H1 (cell line): ENCODE measurements around the gene NTRK2. TPM values are rescaled to one million over a fixed set of nuclear protein-coding genes. Genes with fewer than 3 reads are reported as not detected.

Source experiments
- CTCF ChIA-PET: fragments of 300-600 bp; sonication (Branson Sonifier 250); formaldehyde crosslinking; loops from one replicate; lab custom pipeline; 2021; ENCODE audit not compliant: partially characterized antibody; lab: Charles Lee
- POLR2A ChIA-PET: fragments of 300-600 bp; sonication (Branson Sonifier 250); formaldehyde crosslinking; loops from one replicate; lab custom pipeline; 2021; ENCODE audit warnings: inconsistent platforms; ENCODE audit not compliant: partially characterized antibody; lab: Charles Lee
- DNase-seq, 2 experiments: peaks; one replicate each; pipeline versions ENCODE4 v3.0.0 to v3.0.0-alpha.2; 2010 to 2022; ENCODE audit warnings: low spot score in 2 of 2, low read depth in 1 of 2, mixed read lengths in 1 of 2
- FAIRE-seq: peaks from 2 replicates; lab custom pipeline; 2011; peaks lifted over from hg19 to GRCh38; lab: Jason Lieb, UNC
- H2AFZ ChIP-seq: 2 replicates; pipeline ENCODE4 v1.8.1; 2012; ENCODE audit warnings: low read length, inconsistent platforms
- H2AK5ac ChIP-seq: 2 replicates; pipeline ENCODE4 v1.6.1; 2013; ENCODE audit warnings: low read depth, low read length
- H2BK120ac ChIP-seq: replicated peaks from 2 replicates; pipeline ENCODE3; 2013; ENCODE audit warnings: low read depth, low read length, inconsistent platforms
- H2BK12ac ChIP-seq: 2 replicates; pipeline ENCODE4 v1.6.1; 2013; ENCODE audit warnings: low read depth, low read length
- H2BK15ac ChIP-seq: 2 replicates; pipeline ENCODE4 v1.6.1; 2013; ENCODE audit warnings: low read length
- H2BK20ac ChIP-seq: 2 replicates; pipeline ENCODE4 v1.6.1; 2013; ENCODE audit warnings: low read length
- H2BK5ac ChIP-seq: 2 replicates; pipeline ENCODE4 v1.6.1; 2013; ENCODE audit warnings: low read depth, low read length
- H3K14ac ChIP-seq: 2 replicates; pipeline ENCODE4 v1.6.1; 2013; ENCODE audit warnings: inconsistent platforms; ENCODE audit not compliant: insufficient read length
- H3K18ac ChIP-seq: 2 replicates; pipeline ENCODE4 v1.6.1; 2013; ENCODE audit warnings: low read length; ENCODE audit errors: extremely low read depth
- H3K23ac ChIP-seq: 2 replicates; pipeline ENCODE4 v1.6.1; 2013; ENCODE audit warnings: inconsistent platforms; ENCODE audit not compliant: insufficient read length
- H3K23me2 ChIP-seq: 2 replicates; pipeline ENCODE4 v1.6.1; 2013; ENCODE audit warnings: low read depth, low read length
- H3K27ac ChIP-seq: 2 replicates; pipeline ENCODE4 v1.6.1; 2011; ENCODE audit warnings: low read depth, low read length, inconsistent platforms
- H3K27me3 ChIP-seq, 4 experiments: replicated peaks in 1 of 4; 1 replicate in 1 of 4; 2 replicates in 3 of 4; pipeline versions ENCODE4 v1.6.1 to v1.8.1; 2011 to 2013; ENCODE audit warnings: low read length in 3 of 4, mild to moderate bottlenecking in 3 of 4, inconsistent platforms in 2 of 4, mixed read lengths in 2 of 4, moderate library complexity in 1 of 4; ENCODE audit not compliant: control insufficient read depth in 3 of 4, insufficient read depth in 3 of 4; ENCODE audit errors: extremely low read depth in 1 of 4
- H3K36me3 ChIP-seq, 4 experiments: 2 replicates each; pipeline versions ENCODE4 v1.6.1 to v1.8.1; 2011 to 2013; ENCODE audit warnings: mild to moderate bottlenecking in 4 of 4, low read length in 3 of 4, moderate library complexity in 2 of 4, control low read depth in 1 of 4, inconsistent platforms in 1 of 4; ENCODE audit not compliant: insufficient read depth in 4 of 4, control insufficient read depth in 2 of 4
- H3K4ac ChIP-seq: replicated peaks from 2 replicates; pipeline ENCODE3; 2013; ENCODE audit warnings: low read length, low read depth, mixed read lengths, inconsistent platforms; ENCODE audit not compliant: insufficient read length
- H3K4me1 ChIP-seq, 4 experiments: replicated peaks in 1 of 4; 1 replicate in 1 of 4; 2 replicates in 3 of 4; pipeline versions ENCODE4 v1.6.1 to v1.8.1; 2011 to 2013; ENCODE audit warnings: low read length in 3 of 4, inconsistent platforms in 2 of 4, mixed read lengths in 1 of 4; ENCODE audit not compliant: insufficient read depth in 4 of 4, control insufficient read depth in 3 of 4
- H3K4me2 ChIP-seq, 2 experiments: 2 replicates each; pipeline versions ENCODE4 v1.6.1 to v1.8.1; 2011 to 2013; ENCODE audit warnings: low read depth in 2 of 2, low read length in 2 of 2, control low read depth in 1 of 2, inconsistent platforms in 1 of 2, mild to moderate bottlenecking in 1 of 2; ENCODE audit not compliant: insufficient read depth in 1 of 2
- H3K4me3 ChIP-seq, 4 experiments: fragments of 200-600, 300-600 bp in 1 of 4; sonication (generic), shearing (Covaris generic), sonication (Bioruptor Twin) in 1 of 4; 2 replicates each; pipeline versions ENCODE4 v1.5.1 to v1.8.1; 2011 to 2016; ENCODE audit warnings: low read length in 4 of 4, low read depth in 3 of 4, control low read depth in 2 of 4, inconsistent platforms in 2 of 4, mild to moderate bottlenecking in 2 of 4, mixed read lengths in 1 of 4, moderate library complexity in 1 of 4; ENCODE audit not compliant: insufficient read depth in 2 of 4; ENCODE audit errors: extremely low read depth in 1 of 4
- H3K56ac ChIP-seq: replicated peaks from 2 replicates; pipeline ENCODE3; 2013; ENCODE audit warnings: low read depth, mild to moderate bottlenecking, mixed read lengths, low read length, inconsistent platforms; ENCODE audit not compliant: insufficient read length
- H3K79me1 ChIP-seq: 2 replicates; pipeline ENCODE4 v1.6.1; 2013; ENCODE audit warnings: low read depth, low read length, control low read depth
- H3K79me2 ChIP-seq, 2 experiments: 2 replicates each; pipeline versions ENCODE4 v1.6.1 to v1.8.1; 2012 to 2013; ENCODE audit warnings: low read length in 2 of 2, mild to moderate bottlenecking in 2 of 2, inconsistent platforms in 1 of 2; ENCODE audit not compliant: insufficient read depth in 2 of 2, control insufficient read depth in 1 of 2
- H3K9ac ChIP-seq, 4 experiments: replicated peaks in 1 of 4; 1 replicate in 1 of 4; 2 replicates in 3 of 4; pipeline versions ENCODE4 v1.6.1 to v1.8.1; 2011 to 2013; ENCODE audit warnings: low read depth in 3 of 4, low read length in 3 of 4, control low read depth in 2 of 4, mild to moderate bottlenecking in 2 of 4, moderate library complexity in 2 of 4, inconsistent platforms in 1 of 4; ENCODE audit errors: extremely low read depth in 1 of 4
- H3K9me3 ChIP-seq, 2 experiments: 2 replicates each; pipeline versions ENCODE4 v1.6.1 to v1.8.1; 2012 to 2013; ENCODE audit warnings: mild to moderate bottlenecking in 2 of 2, moderate library complexity in 2 of 2, control low read depth in 1 of 2, inconsistent platforms in 1 of 2, low read depth in 1 of 2, low read length in 1 of 2, mixed read lengths in 1 of 2; ENCODE audit not compliant: insufficient read depth in 2 of 2
- H4K20me1 ChIP-seq, 2 experiments: replicated peaks in 1 of 2; 2 replicates each; pipeline versions ENCODE3 to v1.8.1; 2011 to 2013; ENCODE audit warnings: inconsistent platforms in 2 of 2, low read length in 2 of 2, mild to moderate bottlenecking in 1 of 2; ENCODE audit not compliant: insufficient read depth in 2 of 2, control insufficient read depth in 1 of 2
- H4K5ac ChIP-seq: 2 replicates; pipeline ENCODE4 v1.6.1; 2013; ENCODE audit warnings: low read length, low read depth, mixed read lengths, inconsistent platforms; ENCODE audit not compliant: insufficient read length
- H4K8ac ChIP-seq: 2 replicates; pipeline ENCODE4 v1.8.0; 2013; ENCODE audit warnings: mild to moderate bottlenecking, moderate library complexity, low read length, inconsistent platforms; ENCODE audit not compliant: insufficient read depth; ENCODE audit errors: extremely low read depth
- H4K91ac ChIP-seq: replicated peaks from 2 replicates; pipeline ENCODE3; 2013; ENCODE audit warnings: low read length, mixed read lengths, inconsistent platforms; ENCODE audit not compliant: insufficient read length
- EGR1 ChIP-seq: IDR thresholded peaks from 2 replicates; pipeline ENCODE4 v1.6.1; 2011; ENCODE audit warnings: low read depth, low read length, borderline replicate concordance
- FOSL1 ChIP-seq: IDR thresholded peaks from 2 replicates; pipeline ENCODE4 v1.6.1; 2011; ENCODE audit warnings: mild to moderate bottlenecking, low read depth, low read length, moderate library complexity; ENCODE audit not compliant: insufficient read depth
- PHF8 ChIP-seq: fragments of 200-600 bp; sonication (generic); conservative IDR thresholded peaks from 2 replicates; pipeline ENCODE4 v1.7.1; 2012; ENCODE audit warnings: low read depth, mild to moderate bottlenecking, inconsistent platforms, low read length, moderate library complexity
- POLR2A ChIP-seq, 2 experiments: IDR thresholded peaks; 1 replicate in 1 of 2; 2 replicates in 1 of 2; pipeline ENCODE4 v1.6.1; 2011; ENCODE audit warnings: low read depth in 2 of 2, low read length in 2 of 2, mild to moderate bottlenecking in 2 of 2; ENCODE audit errors: control extremely low read depth in 1 of 2
- RBBP5 ChIP-seq: IDR thresholded peaks from 2 replicates; pipeline ENCODE4 v1.7.1; 2012; ENCODE audit warnings: low read depth, mild to moderate bottlenecking, inconsistent platforms, low read length, moderate library complexity, borderline replicate concordance
- SAP30 ChIP-seq: fragments of 300-600 bp; sonication (generic); IDR thresholded peaks from 2 replicates; pipeline ENCODE4 v1.7.1; 2012; ENCODE audit warnings: low read length, moderate library complexity, mild to moderate bottlenecking, inconsistent platforms; ENCODE audit not compliant: insufficient read depth, insufficient replicate concordance
- SIN3A ChIP-seq, 2 experiments: IDR thresholded peaks in 1 of 2; conservative IDR thresholded peaks in 1 of 2; 2 replicates each; pipeline ENCODE4 v1.6.1; 2011 to 2012; ENCODE audit warnings: low read length in 2 of 2, improper control_type of control experiment in 1 of 2, low read depth in 1 of 2, mild to moderate bottlenecking in 1 of 2
- SIX5 ChIP-seq: IDR thresholded peaks from 2 replicates; pipeline ENCODE4 v1.6.1; 2011; ENCODE audit warnings: mild to moderate bottlenecking, low read depth, low read length
- TEAD4 ChIP-seq: IDR thresholded peaks from 2 replicates; pipeline ENCODE4 v1.6.1; 2012; ENCODE audit warnings: low read depth, low read length, inconsistent platforms, mixed read lengths
- USF2 ChIP-seq: IDR thresholded peaks from 2 replicates; pipeline ENCODE4 v1.6.1; 2011; ENCODE audit warnings: low read length, improper control_type of control experiment
- ZNF274 ChIP-seq: IDR thresholded peaks from 2 replicates; pipeline ENCODE4 v1.7.0; 2012; ENCODE audit warnings: low read length, borderline replicate concordance; ENCODE audit errors: extremely low read depth
- WGBS, 2 experiments: shearing (Covaris generic) in 1 of 2; methylation state at CpG; one replicate each; pipeline versions ENCODE4 v1.1.6 to v1.1.7; 2013 to 2015; ENCODE audit warnings: low lambda C conversion rate in 2 of 2, mixed read lengths in 2 of 2, inconsistent platforms in 1 of 2, low coverage in 1 of 2, missing lambda C conversion rate in 1 of 2; ENCODE audit not compliant: insufficient replicate concordance in 2 of 2, insufficient coverage in 1 of 2, insufficient read length in 1 of 2; ENCODE audit errors: extremely low coverage in 1 of 2, missing lambda C conversion rate in 1 of 2; 5-methylcytosine and 5-hydroxymethylcytosine counted together
- polyA plus RNA-seq, 7 experiments: library from polyadenylated mRNA; depleted of rRNA in 3 of 7; stranded (reverse) in 5 of 7; unstranded in 2 of 7; fragments of >200 nt in 5 of 7; fragments of 200-250 nt in 2 of 7; gene quantifications; 1 replicate in 5 of 7; 2 replicates in 1 of 7; 4 replicates in 1 of 7; pipeline versions ENCODE4 v1.2.1 to v1.2.3, GENCODE V29; 2011 to 2013; ENCODE audit warnings: missing spikeins in 2 of 7, mixed read lengths in 2 of 7
- total RNA-seq: library from RNA; stranded (reverse); fragmentation: NEBNext Ultra II Directional; extraction: Animal tissue kit (Norgen Biotek cat#: 25700); gene quantifications from 2 replicates; pipeline ENCODE4 v1.2.1, GENCODE V29; 2021

Gene NTRK2
- total and polyA plus RNA-seq, 2 of the 8 experiments (the other 6 are each of a cell fraction or from before 2014, with no cell fraction given), result 0.03 to 0.04 TPM

- no peak for DNase-seq
- no peak overlapping the region for H3K23ac ChIP-seq
- H3K4me2 ChIP-seq, result no peak overlapping the region
- no peak overlapping the region for H2BK120ac ChIP-seq
- H4K8ac ChIP-seq, result no peak overlapping the region
- POLR2A ChIA-PET, result no interaction called here
- no peaks in the 10 kb centered on the region for H3K4me1 ChIP-seq
- no peak overlapping the region for H4K91ac ChIP-seq
- H3K4ac ChIP-seq, result no peak overlapping the region
- H3K23me2 ChIP-seq, result no peaks in the 10 kb centered on the region
- WGBS, 2 experiments, result 90% methylated on average over 1 of the region's 1 CpG; no CpG with 5 or more reads in 1 of the 2 experiments
- no peak overlapping the region for H3K4me3 ChIP-seq
- no peaks in the 10 kb centered on the region for H3K79me2 ChIP-seq
- no peak overlapping the region for H2BK15ac ChIP-seq
- H3K79me1 ChIP-seq, result no peaks in the 10 kb centered on the region
- no peak overlapping the region for H3K9ac ChIP-seq
- no peak overlapping the region for H2BK12ac ChIP-seq
- no peak overlapping the region for H2BK20ac ChIP-seq
- H3K18ac ChIP-seq, result no peak overlapping the region
- H3K36me3 ChIP-seq, result no peaks in the 10 kb centered on the region
- H3K14ac ChIP-seq, result no peak overlapping the region
- no peak overlapping the region for H2AK5ac ChIP-seq
- no peak overlapping the region for H3K27ac ChIP-seq
- H3K9me3 ChIP-seq, result no peaks in the 10 kb centered on the region
- H2AFZ ChIP-seq, result no peak overlapping the region
- CTCF ChIA-PET, result interaction anchor here (0.6 to 1.7 kb wide), 4 partner anchors 34 to 252 kb away, joined by 3 to 5 read pairs (median 4); no protein-coding TSS in a partner anchor
- TF ChIP-seq USF2, result no peak
- TF ChIP-seq RBBP5, result no peak
- TF ChIP-seq EGR1, result no peak
- no peak for TF ChIP-seq ZNF274
- TF ChIP-seq SIX5, result no peak
- no peak for TF ChIP-seq FOSL1
- no peak for TF ChIP-seq SIN3A (conservative IDR thresholded peaks at IDR 0.05 in 1 of 2, IDR thresholded peaks at IDR 0.05 in 1 of 2; ENCODE audit: low read depth in 1 of 2, low read length in 2 of 2)
- TF ChIP-seq TEAD4, result no peak
- no peak for TF ChIP-seq PHF8
- TF ChIP-seq SAP30, result no peak
- no peak for TF ChIP-seq POLR2A (IDR thresholded peaks at IDR 0.05; ENCODE audit: control extremely low read depth in 1 of 2, low read depth in 2 of 2, low read length in 2 of 2)
- no peaks in the 10 kb centered on the region for H4K20me1 ChIP-seq
- H2BK5ac ChIP-seq, result no peak overlapping the region
- H4K5ac ChIP-seq, result no peak overlapping the region
- H3K56ac ChIP-seq, result no peak overlapping the region
- no peak for FAIRE-seq
- no peaks in the 10 kb centered on the region for H3K27me3 ChIP-seq
These were observed 32.9 kb downstream of the NTRK2 start for GRCh38 chr9:84702471-84702870.
